Gastrocnemius medialis (tissue), 4 donors: ENCODE results near the gene DNAJB6. TPM values are rescaled to one million over a fixed set of nuclear protein-coding genes. Genes with fewer than 3 reads are reported as not detected.

Experiments used
- ATAC-seq, 2 donors: fragments of 150-250 bp; one replicate each; pipeline ENCODE4 v1.9.1; 2016
- DNase-seq, 2 donors: peaks; one replicate each; pipeline ENCODE4 v3.0.0-alpha.2; 2019
- H3K27ac ChIP-seq, 4 donors: fragments of 200-600 bp; sonication (generic); 1 replicate in 1 of 4; 2 replicates in 3 of 4; pipeline ENCODE4 v1.5.1; 2016 to 2018; ENCODE audit warnings: mild to moderate bottlenecking in 2 of 4, moderate library complexity in 1 of 4
- H3K27me3 ChIP-seq, 3 donors: fragments of 200-600 bp; sonication (generic) in 2 of 3; 1 replicate in 1 of 3; 2 replicates in 2 of 3; pipeline versions ENCODE4 v1.5.1 to v1.6.0; 2016 to 2019; ENCODE audit warnings: mild to moderate bottlenecking in 1 of 3, moderate library complexity in 1 of 3
- H3K36me3 ChIP-seq, 2 donors: fragments of 200-600 bp; sonication (generic) in 1 of 2; one replicate each; pipeline ENCODE4 v1.5.1; 2017 to 2018
- H3K4me1 ChIP-seq, 2 donors: fragments of 200-600 bp; sonication (generic) in 1 of 2; one replicate each; pipeline ENCODE4 v1.5.1; 2016 to 2017; ENCODE audit warnings: mild to moderate bottlenecking in 2 of 2
- H3K4me3 ChIP-seq, 4 donors: fragments of 200-600 bp; sonication (generic) in 3 of 4; 1 replicate in 1 of 4; 2 replicates in 3 of 4; pipeline ENCODE4 v1.5.1; 2016 to 2019; ENCODE audit warnings: mild to moderate bottlenecking in 2 of 4
- H3K9me3 ChIP-seq, 3 donors: fragments of 200-600 bp; sonication (generic) in 2 of 3; 1 replicate in 1 of 3; 2 replicates in 2 of 3; pipeline ENCODE4 v1.5.1; 2016 to 2019
- POLR2A ChIP-seq, 2 donors: fragments of 450-650 bp; IDR thresholded peaks; one replicate each; pipeline ENCODE4 v1.6.1; 2017; ENCODE audit warnings: antibody characterized with exemption in 2 of 2, mild to moderate bottlenecking in 2 of 2, moderate library complexity in 2 of 2
- in situ Hi-C, 4 donors: fragments of 200-750 bp; cut with MboI; loops; one replicate each; pipeline versions ENCODE4 v1.15.0 to v1.8.0; 2017; ENCODE audit warnings: low sequenced_read_pairs in 4 of 4
- intact Hi-C: fragments of 100-400 bp; cut with DNase I; formaldehyde crosslinking; loops from one replicate; pipeline ENCODE4 v1.15.1; 2023; ENCODE audit warnings: low total_unique reads
- total RNA-seq, 4 donors: library from RNA; depleted of rRNA; stranded (reverse); fragments of >200 nt; gene quantifications; one replicate each; pipeline versions ENCODE4 v1.1.0 to v1.2.3, GENCODE V29; 2016
- TF ChIP-seq, protein P1 (sequence below), 5 experiments: fragments of 450-650 bp in 3 of 5; fragments of 200-600 bp in 2 of 5; sonication (generic) in 2 of 5; IDR thresholded peaks in 4 of 5; conservative IDR thresholded peaks in 1 of 5; 1 replicate in 4 of 5; 2 replicates in 1 of 5; pipeline ENCODE4 v1.5.1; 2016 to 2019; ENCODE audit warnings: antibody characterized with exemption in 5 of 5, mild to moderate bottlenecking in 3 of 5, moderate library complexity in 3 of 5

DNAJB6 gene
- total RNA-seq, 4 donors from 2014 or later, result 130 to 269 (median 188) TPM

DNA sequence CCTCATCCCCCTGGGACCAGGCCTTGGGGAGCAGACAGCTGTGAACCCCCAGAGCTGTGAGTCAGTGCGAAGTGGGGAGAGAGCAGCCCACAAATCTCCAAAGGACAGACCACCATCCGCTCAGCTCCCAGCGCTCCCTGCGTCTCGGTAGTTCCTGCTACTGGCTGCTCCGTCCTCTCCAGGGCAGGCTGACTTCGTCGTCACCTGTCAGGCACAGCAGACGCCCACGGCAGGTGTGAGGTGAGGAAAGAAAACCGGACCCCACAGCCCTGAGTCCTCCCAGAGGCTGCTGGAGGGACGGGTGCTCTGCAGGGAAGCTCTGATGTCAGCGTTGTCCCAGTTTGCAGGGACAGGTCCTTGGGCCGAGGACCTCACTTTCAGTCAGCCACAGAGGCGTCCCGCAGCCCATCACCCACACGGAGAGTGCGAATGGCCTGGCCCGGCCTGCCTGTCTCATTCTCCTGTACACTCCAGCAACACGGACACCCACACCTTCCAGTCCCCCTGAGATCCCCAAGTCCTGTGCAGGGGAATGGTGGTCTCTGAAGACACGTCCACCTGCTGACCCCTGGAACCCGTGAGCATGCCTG, 95.2 kb downstream of the DNAJB6 start:
- TF ChIP-seq, protein P1, sequence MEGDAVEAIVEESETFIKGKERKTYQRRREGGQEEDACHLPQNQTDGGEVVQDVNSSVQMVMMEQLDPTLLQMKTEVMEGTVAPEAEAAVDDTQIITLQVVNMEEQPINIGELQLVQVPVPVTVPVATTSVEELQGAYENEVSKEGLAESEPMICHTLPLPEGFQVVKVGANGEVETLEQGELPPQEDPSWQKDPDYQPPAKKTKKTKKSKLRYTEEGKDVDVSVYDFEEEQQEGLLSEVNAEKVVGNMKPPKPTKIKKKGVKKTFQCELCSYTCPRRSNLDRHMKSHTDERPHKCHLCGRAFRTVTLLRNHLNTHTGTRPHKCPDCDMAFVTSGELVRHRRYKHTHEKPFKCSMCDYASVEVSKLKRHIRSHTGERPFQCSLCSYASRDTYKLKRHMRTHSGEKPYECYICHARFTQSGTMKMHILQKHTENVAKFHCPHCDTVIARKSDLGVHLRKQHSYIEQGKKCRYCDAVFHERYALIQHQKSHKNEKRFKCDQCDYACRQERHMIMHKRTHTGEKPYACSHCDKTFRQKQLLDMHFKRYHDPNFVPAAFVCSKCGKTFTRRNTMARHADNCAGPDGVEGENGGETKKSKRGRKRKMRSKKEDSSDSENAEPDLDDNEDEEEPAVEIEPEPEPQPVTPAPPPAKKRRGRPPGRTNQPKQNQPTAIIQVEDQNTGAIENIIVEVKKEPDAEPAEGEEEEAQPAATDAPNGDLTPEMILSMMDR (IDR thresholded peaks at IDR 0.05 in 4 of 5, conservative IDR thresholded peaks at IDR 0.05 in 1 of 5), result no peak
- no peak for TF ChIP-seq POLR2A (IDR thresholded peaks at IDR 0.05)
- ATAC-seq, result no peak

DNA sequence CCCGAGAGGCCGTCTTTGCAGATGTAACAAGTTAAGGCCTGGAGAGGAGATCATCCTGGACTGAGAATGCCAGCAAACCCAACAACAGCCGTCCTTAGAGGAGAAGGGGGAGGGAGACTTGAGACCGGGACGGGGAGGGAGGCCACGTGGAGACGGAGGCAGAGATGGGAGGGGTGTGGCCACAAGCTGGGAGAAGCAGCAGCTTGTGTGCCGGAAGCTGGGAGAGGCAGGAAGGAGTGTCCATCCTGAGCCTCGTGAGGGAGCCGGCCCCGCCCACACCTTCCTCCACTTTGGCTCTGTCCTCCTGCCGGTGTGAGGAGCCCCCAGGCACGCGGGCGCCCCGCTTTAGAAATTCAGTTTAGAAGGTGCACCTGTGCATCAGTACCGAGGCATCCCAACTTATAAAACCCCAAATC, 95.7 kb downstream of the DNAJB6 start:
- DNase-seq, result no peak
- in situ Hi-C loops, result no loop called here
- no peaks in the 10 kb centered on the region for H3K36me3 ChIP-seq
- intact Hi-C loops, result no loop called here
- H3K4me1 ChIP-seq, result no peaks in the 10 kb centered on the region
- H3K27ac ChIP-seq, result no peak overlapping the region
- ATAC-seq, result peak; percentile 52 to 53
- no peak overlapping the region for H3K4me3 ChIP-seq
- no peaks in the 10 kb centered on the region for H3K27me3 ChIP-seq
- no peak for TF ChIP-seq POLR2A (IDR thresholded peaks at IDR 0.05)
- TF ChIP-seq, protein P1 (IDR thresholded peaks at IDR 0.05 in 4 of 5, conservative IDR thresholded peaks at IDR 0.05 in 1 of 5), result no peak
- H3K9me3 ChIP-seq, result no peaks in the 10 kb centered on the region

More for the DNA sequence above, 95.2 kb downstream of the DNAJB6 start:
- Histone ChIP-seq H3K9me3 (no peaks in the 10 kb centered on the region), H3K4me3 (no peak overlapping the region), H3K27me3 (no peaks in the 10 kb centered on the region), H3K36me3 (no peaks in the 10 kb centered on the region), H3K4me1 (no peaks in the 10 kb centered on the region), H3K27ac (no peak overlapping the region)
- intact Hi-C loops (no loop called here), in situ Hi-C loops (no loop called here)
- DNase-seq, result no peak

DNA sequence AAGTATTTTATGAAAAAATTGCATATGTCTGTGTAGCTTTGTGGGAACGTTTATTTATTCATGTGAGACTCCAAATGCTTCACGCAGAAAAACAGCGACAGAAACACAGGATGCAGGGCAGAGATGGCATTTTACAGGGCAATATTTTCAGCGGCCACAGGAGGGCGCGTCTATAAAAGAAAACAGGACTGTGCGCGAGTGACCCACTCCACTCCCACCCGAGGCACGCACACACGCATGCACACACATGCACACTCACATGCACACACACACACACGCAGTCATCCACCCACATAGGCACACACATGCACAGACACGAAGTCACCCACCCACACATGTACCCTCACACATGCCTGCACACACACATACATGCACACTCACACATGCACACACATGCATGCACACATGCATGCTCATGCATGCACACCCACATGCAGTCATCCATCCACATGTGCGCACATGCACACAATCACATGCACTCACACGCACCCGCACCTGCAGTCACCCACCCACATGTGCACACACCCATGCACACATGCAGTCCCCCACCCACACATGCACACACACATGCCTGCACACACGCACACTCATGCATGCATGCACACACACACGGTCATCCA, 96.3 kb downstream of the DNAJB6 start:
- no peaks in the 10 kb centered on the region for H3K27me3 ChIP-seq
- DNase-seq, result no peak
- no peak overlapping the region for H3K27ac ChIP-seq
- in situ Hi-C loops (no loop called here), intact Hi-C loops (no loop called here)
- H3K4me1 ChIP-seq, result no peaks in the 10 kb centered on the region
- no peaks in the 10 kb centered on the region for H3K9me3 ChIP-seq
- TF ChIP-seq, protein P1 (IDR thresholded peaks at IDR 0.05 in 4 of 5, conservative IDR thresholded peaks at IDR 0.05 in 1 of 5), result peak; percentile 22 to 62 (median 51)
- no peak for TF ChIP-seq POLR2A (IDR thresholded peaks at IDR 0.05)
- no peaks in the 10 kb centered on the region for H3K36me3 ChIP-seq
- peak; percentile 37 to 56 for ATAC-seq
- H3K4me3 ChIP-seq, result no peak overlapping the region

DNA sequence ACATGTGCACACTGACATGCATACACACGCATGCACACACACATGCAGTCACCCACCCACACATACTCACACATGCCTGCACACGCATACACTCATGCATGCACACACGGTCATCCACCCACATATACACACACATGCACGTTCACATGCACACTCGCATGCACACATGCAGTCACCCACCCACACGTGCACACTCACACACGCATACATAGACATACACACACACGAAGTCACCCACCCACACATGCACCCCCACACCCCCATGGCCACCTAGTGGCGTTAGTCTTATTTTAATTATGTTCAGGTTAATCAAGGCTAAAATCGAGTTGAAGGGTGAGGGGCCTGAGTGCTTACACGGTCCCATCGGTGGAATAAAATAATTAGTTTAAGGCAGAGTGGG, 96.8 kb downstream of the DNAJB6 start:
- ATAC-seq (no peak), DNase-seq (peak in 1 of 2 donors; percentile 4)
- Histone ChIP-seq H3K27me3 (no peaks in the 10 kb centered on the region), H3K36me3 (no peaks in the 10 kb centered on the region), H3K4me3 (no peak overlapping the region), H3K9me3 (no peaks in the 10 kb centered on the region), H3K4me1 (no peaks in the 10 kb centered on the region), H3K27ac (no peak overlapping the region)
- TF ChIP-seq, protein P1 (IDR thresholded peaks at IDR 0.05 in 4 of 5, conservative IDR thresholded peaks at IDR 0.05 in 1 of 5), result no peak
- TF ChIP-seq POLR2A (IDR thresholded peaks at IDR 0.05), result no peak
- intact Hi-C loops (no loop called here), in situ Hi-C loops (no loop called here)
